Vagina (tissue), 2 donors: ENCODE results near the gene SHFL. TPM values are rescaled to one million over a fixed set of nuclear protein-coding genes. Genes with fewer than 3 reads are reported as not detected.

Source experiments
- DNase-seq, 2 donors: peaks; one replicate each; pipeline ENCODE4 v3.0.0-alpha.2; 2017; ENCODE audit errors: extremely low spot score in 2 of 2
- H3K27ac ChIP-seq: fragments of 200-600 bp; sonication (generic); one replicate; pipeline ENCODE4 v1.5.1; 2019
- H3K27me3 ChIP-seq: fragments of 200-600 bp; sonication (generic); one replicate; pipeline ENCODE4 v1.5.1; 2019
- H3K36me3 ChIP-seq, 2 donors: fragments of 200-600 bp; sonication (generic); one replicate each; pipeline ENCODE4 v1.5.1; 2017 to 2019
- H3K4me1 ChIP-seq: fragments of 200-600 bp; sonication (generic); one replicate; pipeline ENCODE4 v1.5.1; 2019
- H3K4me3 ChIP-seq, 2 donors: fragments of 200-600 bp; sonication (generic); 1 replicate in 1 of 2; 2 replicates in 1 of 2; pipeline ENCODE4 v1.5.1; 2016 to 2019
- H3K9me3 ChIP-seq: fragments of 200-600 bp; sonication (generic); one replicate; pipeline ENCODE4 v1.5.1; 2019
- POLR2A ChIP-seq, 2 donors: fragments of 450-650 bp; IDR thresholded peaks; one replicate each; pipeline ENCODE4 v1.6.1; 2017; ENCODE audit warnings: antibody characterized with exemption in 2 of 2, mild to moderate bottlenecking in 2 of 2, moderate library complexity in 2 of 2
- POLR2AphosphoS5 ChIP-seq, 2 donors: sonication (generic); formaldehyde crosslinking; IDR thresholded peaks; one replicate each; pipeline ENCODE4 v1.9.0; 2017; ENCODE audit warnings: antibody characterized with exemption in 2 of 2, mild to moderate bottlenecking in 2 of 2, low read depth in 1 of 2; ENCODE audit not compliant: insufficient read depth in 1 of 2
- intact Hi-C: fragments of 100-400 bp; cut with DNase I; formaldehyde crosslinking; loops from one replicate; pipeline ENCODE4 v1.15.1; 2023
- total RNA-seq: library from RNA; depleted of rRNA; stranded (reverse); fragments of >200 nt; gene quantifications from one replicate; pipeline ENCODE4 v1.2.3, GENCODE V29; 2016
- TF ChIP-seq, protein P1 (sequence below), 3 experiments: fragments of 450-650 bp in 2 of 3; fragments of 200-600 bp in 1 of 3; sonication (generic) in 1 of 3; IDR thresholded peaks; one replicate each; pipeline ENCODE4 v1.5.1; 2017 to 2019; ENCODE audit warnings: antibody characterized with exemption in 3 of 3, mild to moderate bottlenecking in 2 of 3, moderate library complexity in 2 of 3

SHFL gene
- total RNA-seq, 1 donor from 2014 or later, result 46.9 TPM

DNA sequence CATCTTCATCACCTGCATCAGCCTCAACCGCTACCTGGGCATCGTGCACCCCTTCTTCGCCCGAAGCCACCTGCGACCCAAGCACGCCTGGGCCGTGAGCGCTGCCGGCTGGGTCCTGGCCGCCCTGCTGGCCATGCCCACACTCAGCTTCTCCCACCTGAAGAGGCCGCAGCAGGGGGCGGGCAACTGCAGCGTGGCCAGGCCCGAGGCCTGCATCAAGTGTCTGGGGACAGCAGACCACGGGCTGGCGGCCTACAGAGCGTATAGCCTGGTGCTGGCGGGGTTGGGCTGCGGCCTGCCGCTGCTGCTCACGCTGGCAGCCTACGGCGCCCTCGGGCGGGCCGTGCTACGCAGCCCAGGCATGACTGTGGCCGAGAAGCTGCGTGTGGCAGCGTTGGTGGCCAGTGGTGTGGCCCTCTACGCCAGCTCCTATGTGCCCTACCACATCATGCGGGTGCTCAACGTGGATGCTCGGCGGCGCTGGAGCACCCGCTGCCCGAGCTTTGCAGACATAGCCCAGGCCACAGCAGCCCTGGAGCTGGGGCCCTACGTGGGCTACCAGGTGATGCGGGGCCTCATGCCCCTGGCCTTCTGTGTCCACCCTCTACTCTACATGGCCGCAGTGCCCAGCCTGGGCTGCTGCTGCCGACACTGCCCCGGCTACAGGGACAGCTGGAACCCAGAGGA is 28.0 kb downstream of the SHFL start:
- peaks cover 0 to 62% of the 10 kb centered on the region in 2 donors for H3K36me3 ChIP-seq
- intact Hi-C loops, result no loop called here

DNA sequence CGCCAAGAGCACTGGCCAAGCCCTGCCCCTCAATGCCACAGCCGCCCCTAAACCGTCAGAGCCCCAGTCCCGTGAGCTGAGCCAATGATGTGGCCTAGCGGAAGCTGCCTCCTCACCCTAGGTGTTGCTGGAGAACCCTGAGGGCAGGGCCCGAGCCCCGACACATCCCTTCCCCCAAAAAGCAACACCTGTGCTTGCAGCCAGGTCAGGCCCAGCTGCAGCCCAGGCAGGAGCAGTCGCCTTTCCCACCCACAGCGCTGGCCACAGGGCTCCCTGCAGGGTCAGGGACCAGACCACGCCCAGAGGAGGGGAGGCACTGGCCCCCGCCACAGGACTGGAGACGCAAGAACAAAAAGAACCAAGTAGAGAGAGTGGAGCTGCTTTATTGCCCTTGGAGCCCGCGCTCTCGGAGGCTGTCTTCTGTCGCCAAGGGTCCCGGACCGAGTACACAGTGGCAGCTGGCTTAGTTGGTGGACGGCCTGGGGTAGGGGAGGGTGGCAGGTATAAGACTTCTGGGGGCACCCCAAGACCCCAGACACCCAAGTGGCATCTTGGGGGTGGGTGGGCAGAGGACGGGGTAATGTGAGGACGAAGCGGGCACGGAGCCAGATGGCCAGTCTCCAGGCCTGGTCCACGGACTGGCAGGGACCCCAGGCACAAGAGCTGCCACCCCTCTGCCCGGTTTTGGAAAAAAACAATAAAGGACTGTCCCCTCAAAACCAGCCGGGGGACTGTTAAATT is 28.7 kb downstream of the SHFL start:
- peaks cover 25% of the 10 kb centered on the region for H3K4me1 ChIP-seq
- H3K27me3 ChIP-seq, result no peaks in the 10 kb centered on the region
- no peak for TF ChIP-seq POLR2A (IDR thresholded peaks at IDR 0.05)
- no peak for TF ChIP-seq POLR2AphosphoS5 (IDR thresholded peaks at IDR 0.05; ENCODE audit: insufficient read depth in 1 of 2, low read depth in 1 of 2)
- TF ChIP-seq, protein P1, sequence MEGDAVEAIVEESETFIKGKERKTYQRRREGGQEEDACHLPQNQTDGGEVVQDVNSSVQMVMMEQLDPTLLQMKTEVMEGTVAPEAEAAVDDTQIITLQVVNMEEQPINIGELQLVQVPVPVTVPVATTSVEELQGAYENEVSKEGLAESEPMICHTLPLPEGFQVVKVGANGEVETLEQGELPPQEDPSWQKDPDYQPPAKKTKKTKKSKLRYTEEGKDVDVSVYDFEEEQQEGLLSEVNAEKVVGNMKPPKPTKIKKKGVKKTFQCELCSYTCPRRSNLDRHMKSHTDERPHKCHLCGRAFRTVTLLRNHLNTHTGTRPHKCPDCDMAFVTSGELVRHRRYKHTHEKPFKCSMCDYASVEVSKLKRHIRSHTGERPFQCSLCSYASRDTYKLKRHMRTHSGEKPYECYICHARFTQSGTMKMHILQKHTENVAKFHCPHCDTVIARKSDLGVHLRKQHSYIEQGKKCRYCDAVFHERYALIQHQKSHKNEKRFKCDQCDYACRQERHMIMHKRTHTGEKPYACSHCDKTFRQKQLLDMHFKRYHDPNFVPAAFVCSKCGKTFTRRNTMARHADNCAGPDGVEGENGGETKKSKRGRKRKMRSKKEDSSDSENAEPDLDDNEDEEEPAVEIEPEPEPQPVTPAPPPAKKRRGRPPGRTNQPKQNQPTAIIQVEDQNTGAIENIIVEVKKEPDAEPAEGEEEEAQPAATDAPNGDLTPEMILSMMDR (IDR thresholded peaks at IDR 0.05), result no peak
- H3K9me3 ChIP-seq, result no peaks in the 10 kb centered on the region
- H3K36me3 ChIP-seq, result peaks cover 0 to 54% of the 10 kb centered on the region in 2 donors
- DNase-seq, result peak in 1 of 2 donors; percentile 86
- H3K4me3 ChIP-seq, result no peak overlapping the region
- no peak overlapping the region for H3K27ac ChIP-seq
- intact Hi-C loops, result no loop called here

More for the DNA sequence above, 28.0 kb downstream of the SHFL start:
- Histone ChIP-seq H3K4me3 (no peak overlapping the region), H3K27me3 (no peaks in the 10 kb centered on the region), H3K27ac (no peak overlapping the region), H3K9me3 (no peaks in the 10 kb centered on the region), H3K4me1 (peaks cover 21% of the 10 kb centered on the region)
- DNase-seq, result peak in 1 of 2 donors; percentile 91
- TF ChIP-seq POLR2A (IDR thresholded peaks at IDR 0.05) (no peak), POLR2AphosphoS5 (IDR thresholded peaks at IDR 0.05; ENCODE audit: insufficient read depth in 1 of 2, low read depth in 1 of 2) (peak in 1 of 2 donors; percentile 9)
- TF ChIP-seq, protein P1 (IDR thresholded peaks at IDR 0.05), result no peak

DNA sequence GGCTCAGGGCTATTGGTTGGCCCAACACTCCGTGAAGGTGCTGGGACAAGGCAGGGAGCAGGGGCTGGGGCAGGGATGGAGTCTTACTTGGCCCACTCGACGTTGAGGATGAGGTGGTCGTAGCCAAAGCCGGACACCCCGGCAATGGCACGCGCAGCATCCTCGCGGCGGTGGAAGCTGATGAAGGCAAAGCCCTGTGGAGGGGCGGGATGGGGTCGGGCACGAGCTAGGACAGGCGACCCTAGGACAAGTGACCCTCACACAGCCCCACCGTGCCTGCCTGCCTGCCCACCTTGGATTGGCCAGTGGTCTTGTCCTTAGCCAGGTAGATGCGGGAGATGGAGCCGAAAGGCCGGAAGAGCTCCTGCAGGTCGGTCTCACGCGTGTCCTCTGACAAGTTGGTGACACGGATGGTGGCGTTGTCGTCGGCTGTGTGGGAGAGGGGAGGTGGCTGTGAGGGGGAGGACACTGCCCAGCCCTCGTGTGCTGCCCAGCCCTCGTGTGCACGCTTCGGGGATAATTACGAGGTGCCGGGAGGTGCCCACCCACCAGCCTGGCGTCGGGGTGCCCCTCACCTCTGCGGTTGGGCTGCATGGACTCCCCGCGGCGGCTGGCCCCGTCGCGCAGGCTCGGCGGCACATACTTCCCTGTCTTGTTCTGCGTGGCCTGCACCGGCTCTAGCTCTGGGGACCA is 29.4 kb downstream of the SHFL start:
- TF ChIP-seq POLR2A (IDR thresholded peaks at IDR 0.05) (no peak), POLR2AphosphoS5 (IDR thresholded peaks at IDR 0.05; ENCODE audit: insufficient read depth in 1 of 2, low read depth in 1 of 2) (no peak)
- TF ChIP-seq, protein P1 (IDR thresholded peaks at IDR 0.05), result no peak
- peak; percentile 74 to 87 for DNase-seq
- Histone ChIP-seq H3K27ac (no peak overlapping the region), H3K27me3 (no peaks in the 10 kb centered on the region), H3K4me1 (peaks cover 31% of the 10 kb centered on the region), H3K4me3 (no peak overlapping the region), H3K36me3 (peaks cover 0 to 47% of the 10 kb centered on the region in 2 donors), H3K9me3 (no peaks in the 10 kb centered on the region)
- intact Hi-C loops, result no loop called here

DNA sequence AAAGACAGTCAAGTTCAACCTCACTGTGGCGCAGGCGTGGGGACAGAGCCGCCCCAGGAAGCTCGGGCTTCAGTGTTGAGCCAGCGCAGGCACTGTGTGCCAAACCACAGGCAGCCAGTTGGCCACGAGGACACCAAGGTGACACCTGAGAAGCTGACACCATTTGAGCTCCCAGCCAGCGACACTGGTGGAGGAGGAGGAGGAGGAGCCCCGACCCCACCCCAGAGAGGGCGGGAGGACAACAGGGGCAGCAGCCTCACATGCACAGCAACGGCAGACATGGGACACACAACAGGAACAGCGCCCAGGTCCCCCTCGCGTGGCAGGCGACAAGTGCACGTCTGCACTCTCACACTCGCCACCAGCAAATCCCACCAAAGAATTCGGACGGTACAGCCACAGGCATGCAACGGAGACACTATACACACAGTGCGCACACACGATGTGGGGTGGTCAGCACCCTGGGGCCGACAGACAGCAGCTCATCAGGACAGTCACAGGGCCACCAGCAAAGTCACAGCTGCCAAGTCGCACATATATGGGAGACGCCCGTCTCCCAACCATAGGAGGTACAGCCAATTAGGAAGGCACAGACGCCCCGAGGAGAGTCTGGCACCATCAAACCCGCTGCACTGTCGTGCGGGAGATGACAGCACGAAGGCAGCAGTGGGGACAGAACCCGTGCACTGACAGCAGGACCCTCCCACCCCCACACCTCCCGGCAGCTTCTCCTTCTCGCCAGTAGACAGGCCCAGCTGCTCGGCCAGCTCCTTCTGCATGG is 30.2 kb downstream of the SHFL start:
- no peak overlapping the region for H3K27ac ChIP-seq
- no peak overlapping the region for H3K4me3 ChIP-seq
- peaks cover 0 to 40% of the 10 kb centered on the region in 2 donors for H3K36me3 ChIP-seq
- TF ChIP-seq POLR2AphosphoS5 (IDR thresholded peaks at IDR 0.05; ENCODE audit: insufficient read depth in 1 of 2, low read depth in 1 of 2) (no peak), POLR2A (IDR thresholded peaks at IDR 0.05) (no peak)
- TF ChIP-seq, protein P1 (IDR thresholded peaks at IDR 0.05), result no peak
- no peaks in the 10 kb centered on the region for H3K9me3 ChIP-seq
- peak in 1 of 2 donors; percentile 83 for DNase-seq
- peaks cover 39% of the 10 kb centered on the region for H3K4me1 ChIP-seq
- intact Hi-C loops, result no loop called here
- no peaks in the 10 kb centered on the region for H3K27me3 ChIP-seq
